NOMO-1 treated with dmso at 0.1 percent for 144 hours (cell line): ENCODE results near the gene CYP1A2.
"Not testable (repeated sequence)": the region's sequence is repeated elsewhere in the genome, so short reads cannot be mapped to it uniquely, and the experiment has no call there.

ENCODE experiments used
- DNase-seq: peaks from one replicate; lab custom pipeline; 2025; ENCODE audit not compliant: unreplicated experiment; lab: John Stamatoyannopoulos, UW

Gene CYP1A2

GRCh38 chr15:74776821-74777768 lies 28.4 kb downstream of the CYP1A2 start:
- peak; percentile 88 for DNase-seq

DNA sequence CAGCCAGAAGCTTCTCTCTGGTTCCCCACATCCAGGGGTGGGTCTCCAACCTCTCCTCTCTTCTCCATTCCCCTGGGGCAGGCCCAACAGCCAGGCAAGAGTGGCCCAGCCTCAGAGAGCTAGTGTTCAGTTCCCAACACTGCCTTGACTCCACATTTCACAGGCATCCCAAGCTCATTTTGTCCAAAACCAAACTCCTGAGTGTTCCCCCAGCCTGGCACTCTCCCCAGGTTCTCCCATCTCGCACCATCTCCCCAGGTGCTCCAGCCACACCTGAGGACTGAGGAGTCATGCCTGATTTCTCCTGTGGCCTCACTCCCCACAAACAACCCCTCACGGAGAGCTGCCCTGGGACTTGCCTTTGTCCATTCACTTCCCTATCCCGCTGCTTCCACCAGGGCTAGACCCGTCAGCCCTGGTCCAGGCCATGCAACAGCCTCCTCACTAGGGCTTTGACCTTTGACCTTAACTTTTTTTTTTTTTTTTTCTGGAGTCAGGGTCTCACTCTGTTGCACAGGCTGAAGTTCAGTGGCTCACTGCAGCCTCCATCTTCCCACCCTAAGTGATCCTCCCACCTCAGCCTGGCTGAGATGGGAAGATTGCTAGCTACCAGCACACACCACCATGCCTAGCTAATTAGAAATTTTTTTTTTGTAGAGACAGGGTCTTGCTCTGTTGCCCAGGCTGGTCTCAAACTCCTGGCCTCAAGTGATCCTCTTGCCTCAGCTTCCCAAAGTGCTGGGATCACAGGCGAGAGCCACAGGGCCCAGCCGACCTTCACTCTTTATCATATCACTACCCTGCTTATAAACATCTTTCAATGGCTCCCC lies 29.3 kb downstream of the CYP1A2 start:
- no peak for DNase-seq

DNA sequence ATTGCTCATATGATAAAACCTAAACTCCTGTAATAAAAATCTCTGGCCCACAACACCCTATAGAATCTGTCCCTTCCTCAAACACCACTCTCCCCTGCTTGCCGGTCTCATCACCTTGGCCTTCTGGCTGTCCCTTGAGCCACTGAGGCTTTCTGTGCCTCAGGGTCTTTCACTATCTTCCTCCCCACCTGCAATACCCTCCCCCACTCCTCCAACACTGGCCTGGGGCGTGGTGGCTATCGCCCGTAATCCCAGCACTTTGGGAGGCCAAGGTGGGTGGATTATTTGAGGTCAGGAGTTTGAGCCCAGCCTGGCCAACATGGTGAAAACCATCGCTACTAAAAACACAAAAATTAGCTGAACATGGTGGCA lies 29.9 kb downstream of the CYP1A2 start:
- no peak for DNase-seq

DNA sequence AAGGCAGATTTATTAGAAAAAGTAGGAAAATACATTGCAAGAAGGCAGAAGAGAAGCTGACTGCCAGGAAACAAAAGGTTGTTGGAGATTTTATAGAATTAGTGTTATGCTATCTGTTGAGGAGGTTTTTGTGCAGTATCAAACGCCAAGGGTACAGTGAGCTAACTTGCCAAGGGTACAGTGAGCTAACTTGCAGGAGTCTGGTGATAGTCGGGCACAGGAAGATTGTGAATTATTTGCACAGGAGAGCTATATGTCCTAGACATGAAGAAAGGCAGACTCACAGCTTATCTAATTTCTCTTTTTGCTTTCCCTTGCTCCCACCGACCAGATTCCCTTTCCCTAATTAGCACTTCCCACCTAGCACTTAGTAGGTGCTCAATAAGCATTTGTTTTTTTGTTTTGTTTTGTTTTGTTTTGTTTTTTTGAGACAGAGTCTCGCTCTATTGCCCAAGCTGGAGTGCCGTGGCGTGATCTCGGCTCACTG lies 30.6 kb downstream of the CYP1A2 start:
- DNase-seq: no peak

DNA sequence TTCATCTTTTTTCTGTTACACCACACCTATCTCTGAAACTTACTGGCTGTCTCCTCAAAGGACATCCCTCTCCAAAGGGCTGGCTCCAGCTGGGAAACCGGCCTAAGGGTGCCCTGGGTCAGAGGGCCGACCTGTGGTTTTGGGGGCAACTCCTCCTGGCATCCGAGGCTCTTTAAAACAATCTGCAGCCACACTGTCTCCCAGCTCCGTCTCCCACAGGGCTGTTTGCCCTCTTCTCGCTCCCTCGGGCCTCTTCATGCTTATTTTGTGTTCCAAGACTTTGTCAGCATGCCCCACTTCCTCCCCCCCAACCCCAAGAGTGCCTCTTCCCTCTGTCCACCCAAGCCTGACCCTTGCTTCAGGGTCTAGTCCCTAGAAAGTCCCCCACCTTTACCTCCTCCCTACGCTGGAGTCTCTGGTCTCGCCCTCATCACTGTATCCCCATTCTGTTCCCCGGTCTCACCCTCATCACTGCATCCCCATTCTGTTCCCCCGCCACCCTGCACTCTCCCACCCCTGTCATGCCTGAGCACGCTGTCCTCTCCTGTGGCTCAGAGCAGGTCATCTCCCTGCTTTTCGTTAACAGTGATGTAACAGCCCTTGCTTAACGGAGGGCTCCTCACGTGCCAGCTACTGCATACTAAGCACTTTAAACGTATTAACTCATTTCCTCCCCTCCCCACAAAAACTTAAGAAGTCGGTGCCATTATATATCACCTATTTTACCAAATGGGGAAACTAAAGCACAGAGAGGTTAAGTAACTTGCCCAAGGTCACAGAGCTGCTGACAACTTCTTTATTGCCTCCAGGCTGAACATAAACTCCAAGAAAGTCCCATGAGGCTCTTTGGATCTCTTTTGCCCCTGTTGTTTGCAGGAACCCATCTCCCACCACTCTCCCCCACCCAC lies 32.1 kb downstream of the CYP1A2 start:
- DNase-seq: peak; percentile 89

- peak; percentile 61 for DNase-seq
Measured at GRCh38 chr15:74781431-74782258, 33.0 kb downstream of the CYP1A2 start, which contains the start of gene CSK. CSK (plus strand) TSS chr15:74782080; CDS start chr15:74798298, 16,218 bp downstream.

- DNase-seq: peak; percentile 37
Measured at GRCh38 chr15:74782259-74783071, 33.8 kb downstream of the CYP1A2 start.

- peak; percentile 70 for DNase-seq
Measured at GRCh38 chr15:74783072-74783807, 34.6 kb downstream of the CYP1A2 start.

DNA sequence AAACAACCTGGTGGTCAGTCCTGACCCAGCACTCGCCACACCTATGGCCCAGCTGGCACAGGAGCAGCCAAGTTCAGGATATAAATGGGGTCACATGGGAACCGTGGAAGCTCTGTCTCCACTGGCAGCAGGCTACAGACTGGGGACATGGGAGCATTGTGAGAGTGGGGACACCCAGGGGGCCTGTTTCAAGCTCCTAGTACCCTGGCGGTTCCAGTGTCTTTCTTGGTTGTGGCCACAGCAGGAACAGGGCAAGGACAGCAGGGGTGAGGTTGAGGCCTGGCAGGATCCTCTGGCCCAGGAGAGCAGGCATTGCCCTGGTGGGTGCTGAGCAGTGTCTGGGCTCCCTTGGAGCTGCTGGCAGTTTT lies 35.1 kb downstream of the CYP1A2 start:
- no peak for DNase-seq

- no peak for DNase-seq
Measured at GRCh38 chr15:74784426-74785193, 36.0 kb downstream of the CYP1A2 start.

DNA sequence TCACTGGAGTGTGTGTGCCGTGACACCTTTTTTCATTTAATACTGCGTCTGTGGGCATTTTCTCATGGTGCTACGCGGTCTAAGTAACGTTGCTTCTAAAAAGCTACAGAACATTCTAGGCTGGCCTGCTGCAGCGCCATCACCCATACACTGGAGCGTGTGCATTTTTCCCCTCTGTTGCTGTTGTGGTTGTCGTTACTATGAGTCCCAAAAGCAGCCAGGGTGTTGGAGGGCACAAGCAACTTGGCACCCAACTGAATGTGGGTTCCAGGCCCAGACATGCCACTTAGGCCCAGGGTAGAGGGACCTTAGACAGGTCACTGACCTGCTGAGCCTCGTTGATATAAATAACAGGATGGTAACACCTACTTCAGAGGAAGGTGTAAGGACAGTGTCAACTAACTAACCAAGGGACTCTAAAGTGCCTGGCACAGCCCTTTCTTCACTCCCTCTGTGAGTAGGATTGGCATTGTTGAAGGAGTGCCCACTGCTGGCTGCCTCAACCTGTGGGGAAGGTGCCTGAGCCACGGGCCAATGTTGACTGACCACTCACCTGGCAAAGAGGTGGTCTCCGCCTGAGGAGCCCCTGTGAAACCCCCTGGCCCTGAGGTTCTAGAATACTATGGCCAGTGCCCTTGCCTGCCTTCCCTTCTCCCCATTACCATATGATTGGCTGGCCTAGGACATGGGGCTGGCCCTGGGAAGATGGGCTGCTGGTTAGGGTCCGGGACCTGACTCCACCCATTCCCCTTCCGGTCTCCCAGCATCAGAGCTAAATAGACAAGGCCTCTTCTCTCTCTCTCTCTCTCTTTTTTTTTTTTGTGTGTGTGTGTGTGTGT lies 36.8 kb downstream of the CYP1A2 start:
- no peak for DNase-seq

DNA sequence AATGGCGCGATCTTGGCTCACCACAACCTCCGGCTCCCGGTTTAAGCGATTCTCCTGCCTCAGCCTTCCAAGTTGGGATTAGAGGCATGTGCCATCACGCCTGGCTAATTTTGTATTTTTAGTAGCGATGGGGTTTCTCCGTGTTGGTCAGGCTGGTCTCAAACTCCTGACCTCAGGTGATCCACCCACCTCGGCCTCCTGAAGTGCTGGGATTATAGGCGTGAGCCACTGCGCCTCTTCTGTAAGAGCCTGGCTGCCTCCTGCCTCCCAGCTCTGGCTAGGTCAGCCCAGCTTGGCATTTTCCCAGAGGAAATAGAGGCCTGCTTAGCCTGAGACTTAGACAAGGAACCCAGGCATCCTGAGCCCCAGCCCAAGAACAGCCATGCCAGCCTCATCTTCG lies 37.4 kb downstream of the CYP1A2 start:
- not testable (repeated sequence) for DNase-seq

DNA sequence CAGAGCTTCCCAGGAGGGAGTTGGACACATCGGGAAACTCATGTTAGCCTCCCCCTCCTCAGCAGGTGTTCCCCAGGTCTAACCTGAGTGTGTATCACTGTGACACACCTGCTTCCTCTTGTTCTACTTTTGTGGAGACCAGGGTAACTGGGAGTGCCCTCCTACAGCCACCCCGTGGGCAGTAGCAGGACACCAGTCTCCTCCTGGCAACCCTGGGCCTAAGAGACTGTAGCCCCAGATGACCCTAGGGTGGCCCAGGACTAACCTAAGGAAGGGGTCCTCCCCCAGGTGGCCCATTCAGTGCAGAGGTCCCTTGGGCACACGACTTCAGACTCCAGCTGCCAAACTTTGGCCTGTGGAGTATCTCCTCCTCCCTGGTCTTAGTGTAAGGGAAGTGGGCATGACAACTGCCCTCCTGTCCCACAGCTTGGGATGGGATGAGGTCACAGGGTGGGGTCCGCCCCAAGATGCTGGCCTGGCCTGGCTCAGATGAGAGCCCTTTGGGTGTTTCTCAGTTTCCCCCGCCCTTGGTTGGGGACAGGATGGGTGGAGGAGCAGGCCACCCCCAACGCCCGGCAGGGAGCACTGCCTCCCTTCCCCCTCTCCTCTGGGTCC lies 38.0 kb downstream of the CYP1A2 start:
- DNase-seq: no peak

- peak; percentile 99 for DNase-seq
Measured at GRCh38 chr15:74787251-74788041, 38.8 kb downstream of the CYP1A2 start.

- peak; percentile 24 for DNase-seq
Measured at GRCh38 chr15:74788042-74788682, 39.5 kb downstream of the CYP1A2 start.
